H9 (cell line): ENCODE results near the gene HAND2. TPM values are rescaled to one million over a fixed set of nuclear protein-coding genes. Genes with fewer than 3 reads are reported as not detected.

ENCODE experiments used
- DNase-seq: peaks from one replicate; pipeline ENCODE4 v3.0.0-alpha.2; 2017
- H2AFZ ChIP-seq: one replicate; pipeline ENCODE4 v1.6.1; 2013; ENCODE audit warnings: mild to moderate bottlenecking, low read length, control low read depth, moderate library complexity
- H2AK5ac ChIP-seq: 2 replicates; pipeline ENCODE4 v1.6.1; 2013; ENCODE audit warnings: low read length, control low read depth, mixed read lengths; ENCODE audit not compliant: insufficient read length
- H2BK120ac ChIP-seq: one replicate; pipeline ENCODE4 v1.6.1; 2013; ENCODE audit warnings: low read depth, mild to moderate bottlenecking, low read length, control low read depth, inconsistent platforms; ENCODE audit not compliant: poor library complexity, severe bottlenecking
- H2BK12ac ChIP-seq: 2 replicates; pipeline ENCODE4 v1.6.1; 2013; ENCODE audit warnings: low read length, control low read depth, mixed read lengths, low read depth; ENCODE audit not compliant: insufficient read length
- H2BK15ac ChIP-seq: 2 replicates; pipeline ENCODE4 v1.6.1; 2013; ENCODE audit warnings: low read depth, low read length, control low read depth
- H2BK20ac ChIP-seq: one replicate; pipeline ENCODE4 v1.6.1; 2013; ENCODE audit warnings: low read depth, mild to moderate bottlenecking, low read length, control low read depth, inconsistent platforms; ENCODE audit not compliant: poor library complexity, severe bottlenecking
- H2BK5ac ChIP-seq: 2 replicates; pipeline ENCODE4 v1.6.1; 2013; ENCODE audit warnings: low read length, control low read depth, mixed read lengths; ENCODE audit not compliant: insufficient read length
- H3K14ac ChIP-seq: 2 replicates; pipeline ENCODE4 v1.6.1; 2013; ENCODE audit warnings: low read length, control low read depth; ENCODE audit not compliant: insufficient read depth
- H3K18ac ChIP-seq: 2 replicates; pipeline ENCODE4 v1.6.1; 2013; ENCODE audit warnings: low read depth, mild to moderate bottlenecking, mixed read lengths, low read length, control low read depth; ENCODE audit not compliant: insufficient read length
- H3K23ac ChIP-seq: 2 replicates; pipeline ENCODE4 v1.6.1; 2013; ENCODE audit warnings: low read length, control low read depth, mixed read lengths, low read depth; ENCODE audit not compliant: insufficient read length
- H3K23me2 ChIP-seq: 2 replicates; pipeline ENCODE4 v1.6.1; 2013; ENCODE audit warnings: low read depth, mild to moderate bottlenecking, mixed read lengths, low read length, control low read depth; ENCODE audit not compliant: insufficient read length, poor library complexity, severe bottlenecking
- H3K27ac ChIP-seq: 2 replicates; pipeline ENCODE4 v1.5.1; 2013; ENCODE audit warnings: low read length, control low read depth, mixed read lengths, low read depth; ENCODE audit not compliant: insufficient read length
- H3K27me3 ChIP-seq: 2 replicates; pipeline ENCODE4 v1.6.1; 2013; ENCODE audit warnings: low read length, control low read depth, inconsistent platforms; ENCODE audit not compliant: insufficient read depth
- H3K4ac ChIP-seq: 2 replicates; pipeline ENCODE4 v1.6.1; 2013; ENCODE audit warnings: low read depth, mild to moderate bottlenecking, control low read depth, inconsistent platforms, low read length, moderate library complexity
- H3K4me1 ChIP-seq: 2 replicates; pipeline ENCODE4 v1.6.1; 2013; ENCODE audit warnings: low read length, control low read depth, inconsistent platforms; ENCODE audit not compliant: insufficient read depth
- H3K4me2 ChIP-seq: 2 replicates; pipeline ENCODE4 v1.6.1; 2013; ENCODE audit warnings: low read length, control low read depth, mixed read lengths; ENCODE audit not compliant: insufficient read length, insufficient read depth
- H3K56ac ChIP-seq: 2 replicates; pipeline ENCODE4 v1.6.1; 2013; ENCODE audit warnings: low read depth, mild to moderate bottlenecking, mixed read lengths, low read length, control low read depth; ENCODE audit not compliant: insufficient read length
- H3K79me1 ChIP-seq: 2 replicates; pipeline ENCODE4 v1.6.1; 2013; ENCODE audit warnings: low read depth, mild to moderate bottlenecking, moderate library complexity, low read length, control low read depth, inconsistent platforms; ENCODE audit not compliant: insufficient read depth, poor library complexity, severe bottlenecking
- H3K79me2 ChIP-seq: 2 replicates; pipeline ENCODE4 v1.6.1; 2013; ENCODE audit warnings: low read length, control low read depth, inconsistent platforms; ENCODE audit not compliant: insufficient read depth
- H3K9ac ChIP-seq: 2 replicates; pipeline ENCODE4 v1.6.1; 2013; ENCODE audit warnings: low read length, control low read depth, mixed read lengths; ENCODE audit not compliant: insufficient read length; ENCODE audit errors: extremely low read depth
- H3K9me3 ChIP-seq: one replicate; pipeline ENCODE4 v1.6.1; 2013; ENCODE audit warnings: low read depth, low read length, inconsistent platforms; ENCODE audit not compliant: control insufficient read depth
- H3T11ph ChIP-seq: one replicate; pipeline ENCODE4 v1.6.1; 2013; ENCODE audit warnings: mild to moderate bottlenecking, low read length, control low read depth, inconsistent platforms
- H4K20me1 ChIP-seq: one replicate; pipeline ENCODE4 v1.6.1; 2013; ENCODE audit not compliant: control insufficient read depth, insufficient read length, insufficient read depth
- H4K5ac ChIP-seq: 2 replicates; pipeline ENCODE4 v1.6.1; 2013; ENCODE audit warnings: low read depth, mild to moderate bottlenecking, mixed read lengths, low read length, control low read depth; ENCODE audit not compliant: insufficient read length
- H4K8ac ChIP-seq: replicated peaks from 2 replicates; pipeline ENCODE4 v1.6.1; 2013; ENCODE audit warnings: low read length, control low read depth, mixed read lengths, low read depth; ENCODE audit not compliant: insufficient read length
- H4K91ac ChIP-seq: 2 replicates; pipeline ENCODE4 v1.6.1; 2013; ENCODE audit warnings: low read depth, mild to moderate bottlenecking, moderate library complexity, mixed read lengths, low read length, control low read depth; ENCODE audit not compliant: insufficient read length
- H3K27ac Mint-ChIP-seq, 3 experiments: 2 replicates in 2 of 3; 3 replicates in 1 of 3; pipeline ENCODE4 v1.8.0; 2020 to 2021; ENCODE audit warnings: mixed read lengths in 3 of 3, mild to moderate bottlenecking in 1 of 3, moderate library complexity in 1 of 3
- H3K27me3 Mint-ChIP-seq: 2 replicates; pipeline ENCODE4 v1.8.0; 2021; ENCODE audit warnings: low read depth, mild to moderate bottlenecking, moderate library complexity, mixed read lengths
- H3K36me3 Mint-ChIP-seq, 3 experiments: 2 replicates in 2 of 3; 3 replicates in 1 of 3; pipeline ENCODE4 v1.8.0; 2020 to 2021; ENCODE audit warnings: low read depth in 3 of 3, mixed read lengths in 3 of 3; ENCODE audit not compliant: insufficient read depth in 1 of 3
- H3K4me1 Mint-ChIP-seq, 2 experiments: 2 replicates each; pipeline ENCODE4 v1.8.0; 2020; ENCODE audit warnings: mixed read lengths in 2 of 2
- H3K4me3 Mint-ChIP-seq, 2 experiments: 2 replicates in 1 of 2; 3 replicates in 1 of 2; pipeline ENCODE4 v1.8.0; 2020 to 2021; ENCODE audit warnings: mild to moderate bottlenecking in 2 of 2, mixed read lengths in 2 of 2, moderate library complexity in 1 of 2
- H3K9me3 Mint-ChIP-seq, 2 experiments: 2 replicates in 1 of 2; 3 replicates in 1 of 2; pipeline ENCODE4 v1.8.0; 2020; ENCODE audit warnings: mild to moderate bottlenecking in 2 of 2, mixed read lengths in 2 of 2, moderate library complexity in 1 of 2
- CTCF ChIP-seq: fragments of 200-600 bp; sonication (generic); conservative IDR thresholded peaks from 3 replicates; pipeline ENCODE4 v1.8.0; 2021; ENCODE audit warnings: antibody characterized with exemption, mild to moderate bottlenecking
- WGBS: extraction: QIAGEN DNeasy Blood & Tissue Kit; methylation state at CpG from one replicate; pipeline ENCODE4 v1.1.7; 2013; ENCODE audit warnings: missing lambda C conversion rate, low lambda C conversion rate, mixed read lengths; ENCODE audit not compliant: insufficient read length; ENCODE audit errors: extremely low coverage; 5-methylcytosine and 5-hydroxymethylcytosine counted together
- total RNA-seq: library from RNA; stranded (reverse); gene quantifications from 2 replicates; pipeline ENCODE4 v1.2.1, GENCODE V29; 2021

The HAND2 gene
- total RNA-seq, 1 experiment from 2014 or later = not detected

- Histone ChIP-seq H3K56ac (no peak overlapping the region), H3K79me1 (no peaks in the 10 kb centered on the region), H3K27ac (no peak overlapping the region), H3K23ac (no peak overlapping the region), H4K20me1 (no peaks in the 10 kb centered on the region), H4K91ac (no peak overlapping the region), H2BK120ac (no peak overlapping the region), H4K5ac (no peak overlapping the region), H3K27me3 (peaks cover 9% of the 10 kb centered on the region), H3K4ac (no peak overlapping the region), H2BK20ac (no peak overlapping the region), H3K9ac (no peak overlapping the region), H3T11ph (no peak overlapping the region), H3K79me2 (no peaks in the 10 kb centered on the region), H2BK15ac (no peak overlapping the region), H3K4me2 (no peak overlapping the region), H3K4me1 (no peaks in the 10 kb centered on the region; the same call in 1 of the 2 replicates), H2BK12ac (no peak overlapping the region), H3K9me3 (no peaks in the 10 kb centered on the region), H3K18ac (no peak overlapping the region), H2BK5ac (no peak overlapping the region), H4K8ac (no peak overlapping the region), H3K14ac (no peak overlapping the region), H2AK5ac (no peak overlapping the region), H3K23me2 (peaks cover 4% of the 10 kb centered on the region), H2AFZ (no peak overlapping the region)
- DNase-seq = no peak
- Mint-ChIP-seq H3K9me3 (peaks cover 0 to 2% of the 10 kb centered on the region in 2 experiments; a peak in 1 of 5 replicates), H3K27me3 (peaks cover 63% of the 10 kb centered on the region), H3K4me1 (peaks cover 31 to 39% of the 10 kb centered on the region in 2 experiments), H3K27ac (no peak overlapping the region), H3K4me3 (no peak overlapping the region), H3K36me3 (peaks cover 0 to 4% (median 3%) of the 10 kb centered on the region in 3 experiments; a peak in 2 of 7 replicates)
- TF ChIP-seq CTCF = no peak
- no CpG with 5 or more reads among the region's 4 CpGs for WGBS
Measured at GRCh38 chr4:173493041-173493440, 37.0 kb downstream of the HAND2 start.
